ENCODE results near the gene ELAC2.
"Not testable (repeated sequence)": the region's sequence is repeated elsewhere in the genome, so short reads cannot be mapped to it uniquely, and the experiment has no call there.

Gene ELAC2

DNA sequence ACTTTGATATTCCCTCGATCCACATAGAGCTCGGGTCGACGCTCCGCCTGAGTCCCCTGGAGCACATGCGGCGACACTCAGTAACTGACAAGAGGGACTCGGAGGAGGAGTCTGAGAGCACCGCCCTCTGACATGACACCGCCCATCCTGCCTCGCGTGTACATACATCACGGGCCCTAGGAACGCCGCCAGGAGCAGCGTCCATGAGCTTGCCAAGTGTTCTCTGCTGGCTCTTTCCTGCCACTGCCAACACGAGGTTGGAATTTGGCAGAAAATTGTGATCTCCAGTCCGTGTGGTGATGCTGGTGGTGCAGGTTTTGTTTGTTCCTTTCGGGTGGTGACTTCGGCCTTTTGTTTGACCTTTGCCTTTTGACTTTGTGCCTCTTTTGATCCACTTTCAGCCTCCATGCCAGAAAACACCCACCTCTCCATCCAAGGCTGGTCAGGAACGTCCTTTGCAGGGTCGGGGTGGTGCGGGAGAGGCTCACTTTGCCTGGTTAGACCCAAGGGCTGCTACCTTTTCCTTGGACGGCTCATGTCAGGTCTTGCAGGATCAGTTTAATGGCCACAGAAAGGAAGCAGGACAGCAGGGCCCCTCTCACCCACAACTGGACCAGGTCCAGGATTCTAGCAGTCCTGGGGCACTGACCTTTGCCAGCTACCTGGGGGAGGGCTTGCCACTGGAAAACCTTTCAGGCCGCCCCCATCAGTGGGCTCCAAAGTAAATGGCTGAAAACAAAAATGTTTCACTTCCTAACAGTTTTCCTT lies 27.6 kb downstream of the ELAC2 start:
- in situ Hi-C loops (cut with HindIII; ENCODE audit: low sequenced_read_pairs) = no loop called here

DNA sequence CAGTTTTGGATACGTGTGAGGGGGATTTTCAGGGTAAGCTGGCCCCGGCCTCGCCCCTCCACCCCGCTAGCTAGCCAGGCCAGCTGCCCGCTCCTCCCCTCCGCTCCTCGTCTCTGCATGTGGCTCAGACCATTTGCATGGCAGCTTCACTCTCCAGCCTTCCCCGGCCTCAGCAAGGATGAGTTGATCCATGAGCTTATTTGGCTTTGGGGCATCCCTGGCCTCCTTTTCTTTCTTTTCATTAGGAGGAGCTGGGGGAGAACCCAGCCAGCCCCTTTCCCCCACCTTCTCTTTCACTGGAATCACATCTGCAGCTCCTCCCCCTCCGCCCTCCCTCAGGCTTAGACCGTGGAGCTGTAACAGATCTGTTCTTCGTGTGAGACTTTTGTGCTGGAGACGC lies 30.7 kb downstream of the ELAC2 start:
- in situ Hi-C loops (cut with HindIII; ENCODE audit: low sequenced_read_pairs) = no loop called here

GRCh38 chr17:12985431-12986293 lies 32.2 kb downstream of the ELAC2 start:
- in situ Hi-C loops (cut with HindIII; ENCODE audit: low sequenced_read_pairs) = no loop called here

GRCh38 chr17:12983991-12984884 lies 33.6 kb downstream of the ELAC2 start:
- in situ Hi-C loops (cut with HindIII; ENCODE audit: low sequenced_read_pairs) = no loop called here

DNA sequence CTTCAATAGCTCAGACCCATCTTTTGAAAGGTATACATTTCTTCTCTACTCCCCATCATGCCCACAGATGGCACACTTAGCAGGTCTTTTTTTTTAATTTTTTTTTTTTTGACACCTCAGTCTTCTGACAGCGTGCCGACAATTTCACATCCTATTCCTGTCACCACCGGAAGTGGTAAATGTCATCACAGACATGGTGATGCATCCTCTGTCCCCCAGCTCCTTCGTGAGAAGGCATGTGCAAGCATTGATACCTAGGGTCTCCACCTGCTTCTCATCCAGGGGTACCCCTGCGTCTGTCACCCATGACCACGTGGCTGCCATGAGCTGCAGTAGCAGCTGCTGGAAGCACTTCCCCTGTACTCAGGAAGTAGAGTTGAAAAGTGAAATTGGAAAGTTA lies 35.6 kb downstream of the ELAC2 start:
- in situ Hi-C loops (cut with HindIII; ENCODE audit: low sequenced_read_pairs) = no loop called here

GRCh38 chr17:12979826-12980500 lies 37.9 kb downstream of the ELAC2 start:
- in situ Hi-C loops (cut with HindIII; ENCODE audit: low sequenced_read_pairs) = no loop called here

- in situ Hi-C loops (cut with HindIII; ENCODE audit: low sequenced_read_pairs) = no loop called here
Measured at GRCh38 chr17:12979246-12979645, 38.6 kb downstream of the ELAC2 start.

DNA sequence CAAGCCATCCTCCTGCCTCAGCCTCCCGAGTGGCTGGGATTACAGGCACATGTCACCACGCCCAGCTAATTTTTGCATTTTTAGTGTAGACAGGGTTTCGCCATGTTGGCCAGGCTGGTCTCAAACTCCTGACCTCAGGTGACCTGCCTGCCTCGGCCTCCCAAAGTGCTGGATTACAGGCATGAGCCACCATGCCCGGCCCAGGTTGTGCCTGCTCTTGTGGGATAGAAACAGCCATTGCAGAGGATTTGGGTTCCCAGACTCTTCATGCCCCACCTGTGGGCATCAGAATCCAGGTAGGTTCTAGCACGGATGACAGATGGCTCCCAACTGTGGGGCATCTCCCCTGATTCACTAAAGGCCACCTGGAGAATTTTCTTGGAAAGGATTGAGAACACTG lies 39.0 kb downstream of the ELAC2 start:
- in situ Hi-C loops (cut with HindIII; ENCODE audit: low sequenced_read_pairs) = not testable (repeated sequence)

DNA sequence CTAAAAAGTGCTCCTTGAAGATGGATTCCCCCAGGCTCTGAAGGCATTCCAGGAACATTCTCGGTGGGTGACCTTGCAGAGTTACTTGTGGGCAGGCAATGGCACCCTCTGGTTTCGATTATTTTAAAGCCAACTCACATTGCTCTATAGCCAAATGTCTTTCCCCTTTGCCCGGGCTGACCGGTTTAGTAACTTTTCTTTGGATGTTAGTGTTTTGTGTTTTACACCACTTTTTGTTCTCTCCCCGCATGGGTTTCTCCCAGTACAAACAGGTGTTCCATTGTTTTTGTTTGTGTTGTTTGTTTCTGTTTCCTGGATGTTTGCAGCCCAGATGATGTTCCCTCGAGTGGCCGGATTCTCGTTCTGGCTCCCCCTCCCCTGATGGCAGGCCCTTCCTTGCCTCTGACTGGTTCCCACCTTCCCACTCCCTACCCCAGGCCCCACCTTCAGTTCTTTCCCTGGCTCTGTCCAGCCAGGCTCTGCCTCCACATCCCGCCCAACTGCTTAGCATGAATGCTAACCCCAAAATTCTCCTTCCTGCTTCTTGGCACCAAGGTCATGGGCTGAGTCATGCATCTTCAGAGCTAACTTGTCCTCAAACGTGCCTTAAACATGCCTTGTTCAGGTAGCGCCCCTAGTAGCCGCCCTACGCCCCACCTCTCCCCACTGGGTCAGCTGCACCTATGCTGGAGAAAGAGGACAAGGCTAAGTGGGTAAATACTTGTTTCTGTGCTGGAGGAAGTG lies 40.6 kb downstream of the ELAC2 start:
- in situ Hi-C loops (cut with HindIII; ENCODE audit: low sequenced_read_pairs) = no loop called here

DNA sequence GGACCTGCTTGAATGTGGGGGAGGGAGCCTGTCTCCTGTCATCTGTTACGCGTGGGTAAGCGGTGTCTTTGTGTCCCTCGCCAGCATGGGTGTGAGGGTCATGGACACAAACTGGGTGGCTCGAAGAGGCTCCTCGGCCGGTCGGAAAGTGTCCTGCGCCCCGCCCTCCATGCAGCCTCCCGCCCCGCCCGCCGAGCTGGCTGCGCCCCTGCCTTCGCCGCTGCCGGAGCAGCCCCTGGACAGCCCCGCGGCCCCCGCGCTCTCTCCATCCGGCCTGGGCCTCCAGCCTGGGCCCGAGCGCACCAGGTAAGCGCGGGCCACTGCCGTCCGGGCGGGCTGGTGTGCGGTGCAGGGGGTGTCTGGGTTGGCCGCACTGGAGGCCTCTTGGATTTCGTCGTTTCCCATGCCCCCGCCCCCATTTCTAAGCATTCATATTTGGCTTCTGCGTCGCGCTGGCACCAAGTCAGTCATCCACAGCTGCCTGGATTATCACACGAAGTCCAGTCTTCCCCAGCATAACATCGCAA lies 43.8 kb downstream of the ELAC2 start:
- in situ Hi-C loops (cut with HindIII; ENCODE audit: low sequenced_read_pairs) = no loop called here

GRCh38 chr17:12973496-12974004 lies 44.3 kb downstream of the ELAC2 start:
- in situ Hi-C loops (cut with HindIII; ENCODE audit: low sequenced_read_pairs) = no loop called here

DNA sequence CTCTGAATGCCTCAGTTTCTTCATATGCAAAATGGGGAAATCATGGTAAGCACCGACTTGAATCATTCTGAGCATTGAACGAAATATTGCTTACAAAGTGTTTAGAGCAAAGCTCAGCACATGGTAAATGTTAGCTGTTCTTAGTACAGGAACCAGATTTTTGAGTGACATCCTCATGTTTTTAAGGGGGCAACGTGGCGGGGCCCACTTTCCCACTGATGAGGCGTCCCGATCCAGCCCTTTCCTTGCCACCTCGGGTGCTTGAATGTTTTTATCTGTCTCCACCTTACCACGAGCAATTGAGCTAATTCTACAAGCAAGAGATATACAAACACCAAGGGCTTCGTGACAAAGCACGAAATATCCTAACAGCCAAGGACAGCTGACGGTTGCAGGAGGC lies 49.9 kb downstream of the ELAC2 start:
- in situ Hi-C loops (cut with HindIII; ENCODE audit: low sequenced_read_pairs) = no loop called here

DNA sequence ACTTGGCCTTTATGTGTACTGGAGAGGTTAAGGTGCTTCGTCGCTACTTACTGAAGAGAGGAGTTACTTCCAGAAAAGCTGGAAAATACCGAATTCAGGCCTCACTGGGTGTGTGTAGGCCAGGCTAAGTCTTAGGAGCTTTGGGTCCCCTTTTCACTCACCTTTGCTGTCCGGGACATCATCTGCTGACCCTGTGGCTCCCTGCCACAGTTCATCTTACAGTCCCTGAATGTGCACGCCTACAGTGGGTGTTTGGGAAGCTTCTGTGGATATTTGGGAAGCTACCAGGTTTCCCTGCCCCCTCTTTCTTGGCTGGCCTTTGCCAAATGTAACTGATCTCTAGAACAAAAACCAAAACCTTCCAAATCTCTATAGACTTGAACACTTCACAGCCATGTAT lies 51.4 kb downstream of the ELAC2 start:
- in situ Hi-C loops (cut with HindIII; ENCODE audit: low sequenced_read_pairs) = no loop called here

GRCh38 chr17:12965988-12966387 lies 51.8 kb downstream of the ELAC2 start:
- in situ Hi-C loops (cut with HindIII; ENCODE audit: low sequenced_read_pairs) = no loop called here

DNA sequence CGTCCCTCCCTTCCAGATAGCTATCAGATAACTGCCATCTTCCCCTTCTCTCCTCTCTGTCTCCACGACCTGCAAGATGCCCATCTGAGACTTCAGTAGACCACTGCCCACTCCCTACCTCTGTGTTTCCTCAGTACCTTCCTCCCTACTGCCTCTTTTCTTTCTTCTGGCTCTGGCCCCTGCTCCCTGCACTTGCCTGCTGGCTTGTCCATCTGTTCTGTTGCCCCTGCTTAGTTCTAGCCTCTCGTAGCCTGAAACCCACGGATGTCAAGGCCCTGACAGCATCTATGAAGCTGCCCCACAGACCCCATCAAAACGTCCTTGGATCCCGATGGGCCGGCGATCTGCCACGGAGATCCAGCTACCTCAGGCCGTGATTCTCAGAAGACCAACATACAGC lies 53.0 kb downstream of the ELAC2 start:
- in situ Hi-C loops (cut with HindIII; ENCODE audit: low sequenced_read_pairs) = no loop called here

GRCh38 chr17:12964162-12964561 lies 53.7 kb downstream of the ELAC2 start:
- in situ Hi-C loops (cut with HindIII; ENCODE audit: low sequenced_read_pairs) = no loop called here

- in situ Hi-C loops (cut with HindIII; ENCODE audit: low sequenced_read_pairs) = no loop called here
Measured at GRCh38 chr17:12963505-12963904, 54.3 kb downstream of the ELAC2 start.

DNA sequence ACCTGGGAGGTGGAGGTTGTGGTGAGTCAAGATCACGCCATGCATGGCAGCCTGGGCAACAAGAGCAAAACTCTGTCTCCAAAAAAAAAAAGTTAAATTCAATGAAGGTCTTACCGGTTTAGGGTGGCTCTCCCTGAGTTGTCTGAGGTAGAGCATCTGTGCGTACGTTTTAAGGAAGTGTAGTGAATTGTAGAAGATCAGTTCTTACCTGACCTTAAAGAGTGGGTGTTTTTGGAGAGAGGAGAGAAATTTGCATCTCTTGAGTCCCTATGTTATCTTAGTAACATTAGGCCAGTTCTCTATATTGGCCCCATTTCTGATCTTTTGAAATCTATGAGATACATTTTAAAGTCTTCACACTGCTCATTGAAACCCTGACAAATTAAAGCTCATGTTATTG lies 56.2 kb downstream of the ELAC2 start:
- in situ Hi-C loops (cut with HindIII; ENCODE audit: low sequenced_read_pairs) = no loop called here

- in situ Hi-C loops (cut with HindIII; ENCODE audit: low sequenced_read_pairs) = no loop called here
Measured at GRCh38 chr17:12959441-12959840, 58.4 kb downstream of the ELAC2 start.

GRCh38 chr17:12958786-12959185 lies 59.0 kb downstream of the ELAC2 start:
- in situ Hi-C loops (cut with HindIII; ENCODE audit: low sequenced_read_pairs) = no loop called here

Data from endothelial cell of hepatic sinusoid (primary cell).